ENCODE measurements around the gene CYTIP. TPM values are rescaled to one million over a fixed set of nuclear protein-coding genes. Genes with fewer than 3 reads are reported as not detected.
"Not testable (repeated sequence)": the region's sequence is repeated elsewhere in the genome, so short reads cannot be mapped to it uniquely, and the experiment has no call there.

The CYTIP gene
- total RNA-seq, 2 experiments from 2014 or later, result 514 to 520 TPM

DNA sequence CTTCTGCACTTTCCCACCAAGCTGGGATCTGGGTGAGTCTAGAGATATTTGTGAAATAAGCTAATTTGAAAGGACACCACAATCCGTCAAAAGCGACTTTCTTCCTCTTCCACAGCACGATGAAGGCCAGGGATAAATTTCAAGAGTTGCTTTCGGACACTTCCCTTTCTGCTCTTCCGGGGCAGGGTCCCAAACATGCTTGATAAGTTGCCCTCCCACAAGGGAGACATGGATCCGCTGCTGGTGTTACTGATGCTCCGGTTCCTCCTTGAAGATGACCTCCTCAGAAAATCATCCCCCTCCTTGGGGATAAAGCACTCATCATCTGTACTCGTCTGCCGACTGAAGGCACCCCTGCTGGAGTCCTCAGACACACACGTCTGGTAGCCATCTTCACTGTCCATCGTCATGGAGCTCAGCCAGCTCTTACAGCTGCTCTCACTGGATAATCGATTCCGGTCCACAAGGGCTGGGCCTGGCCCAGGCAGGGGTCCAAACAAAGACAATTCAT is 28.2 kb downstream of the CYTIP start:
- Mint-ChIP-seq H3K9me3 (no peaks in the 10 kb centered on the region), H3K4me1 (ENCODE audit: low read depth) (peaks cover 90% of the 10 kb centered on the region), H3K36me3 (ENCODE audit: low read depth) (peaks cover 88% of the 10 kb centered on the region), H3K27me3 (no peaks in the 10 kb centered on the region), H3K4me3 (peak overlapping the region; percentile 60), H3K27ac (peak overlapping the region; percentile 97)
- intact Hi-C loops (cut with micrococcal nuclease), result no loop called here
- DNase-seq, result peak; percentile 37
- TF ChIP-seq, protein P1, sequence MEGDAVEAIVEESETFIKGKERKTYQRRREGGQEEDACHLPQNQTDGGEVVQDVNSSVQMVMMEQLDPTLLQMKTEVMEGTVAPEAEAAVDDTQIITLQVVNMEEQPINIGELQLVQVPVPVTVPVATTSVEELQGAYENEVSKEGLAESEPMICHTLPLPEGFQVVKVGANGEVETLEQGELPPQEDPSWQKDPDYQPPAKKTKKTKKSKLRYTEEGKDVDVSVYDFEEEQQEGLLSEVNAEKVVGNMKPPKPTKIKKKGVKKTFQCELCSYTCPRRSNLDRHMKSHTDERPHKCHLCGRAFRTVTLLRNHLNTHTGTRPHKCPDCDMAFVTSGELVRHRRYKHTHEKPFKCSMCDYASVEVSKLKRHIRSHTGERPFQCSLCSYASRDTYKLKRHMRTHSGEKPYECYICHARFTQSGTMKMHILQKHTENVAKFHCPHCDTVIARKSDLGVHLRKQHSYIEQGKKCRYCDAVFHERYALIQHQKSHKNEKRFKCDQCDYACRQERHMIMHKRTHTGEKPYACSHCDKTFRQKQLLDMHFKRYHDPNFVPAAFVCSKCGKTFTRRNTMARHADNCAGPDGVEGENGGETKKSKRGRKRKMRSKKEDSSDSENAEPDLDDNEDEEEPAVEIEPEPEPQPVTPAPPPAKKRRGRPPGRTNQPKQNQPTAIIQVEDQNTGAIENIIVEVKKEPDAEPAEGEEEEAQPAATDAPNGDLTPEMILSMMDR (IDR thresholded peaks at IDR 0.05), result no peak
- ChIA-PET POLR2A (interaction anchor here (0.5 to 7.0 kb wide), 16 partner anchors 9 to 210 kb away, joined by 3 to 194 read pairs (median 4); partner anchors contain the start of gene CYTIP), CTCF (interaction anchor here (1.4 to 7.9 kb wide), 5 partner anchors 15 to 113 kb away, joined by 3 to 172 read pairs (median 7); partner anchors contain the start of gene ERMN)
- ATAC-seq, result no peak

DNA sequence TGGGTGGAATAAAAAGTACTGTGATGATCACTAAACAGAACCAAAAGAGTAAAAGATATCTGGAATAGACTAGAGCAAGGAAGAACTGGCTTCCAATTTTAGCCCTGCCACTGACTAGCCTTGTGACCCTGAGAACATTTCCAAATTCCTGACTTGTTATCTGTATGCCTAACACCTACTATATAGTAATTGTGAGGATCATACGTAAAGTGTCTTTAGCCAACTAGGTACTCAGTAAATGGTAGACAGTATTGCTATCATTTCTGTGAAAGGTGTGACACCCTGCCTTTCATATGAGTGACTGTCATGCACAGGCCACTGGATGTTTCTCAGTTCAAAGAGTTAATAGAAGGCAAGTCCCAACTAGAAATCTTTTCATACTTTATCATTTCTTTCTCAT is 29.8 kb downstream of the CYTIP start:
- intact Hi-C loops (cut with micrococcal nuclease), result loop anchor here (5.0 kb wide), 1 partner anchor 87 kb away; the partner anchor contains the start of gene ERMN
- no peaks in the 10 kb centered on the region for H3K27me3 Mint-ChIP-seq
- ATAC-seq, result peak; percentile 47

DNA sequence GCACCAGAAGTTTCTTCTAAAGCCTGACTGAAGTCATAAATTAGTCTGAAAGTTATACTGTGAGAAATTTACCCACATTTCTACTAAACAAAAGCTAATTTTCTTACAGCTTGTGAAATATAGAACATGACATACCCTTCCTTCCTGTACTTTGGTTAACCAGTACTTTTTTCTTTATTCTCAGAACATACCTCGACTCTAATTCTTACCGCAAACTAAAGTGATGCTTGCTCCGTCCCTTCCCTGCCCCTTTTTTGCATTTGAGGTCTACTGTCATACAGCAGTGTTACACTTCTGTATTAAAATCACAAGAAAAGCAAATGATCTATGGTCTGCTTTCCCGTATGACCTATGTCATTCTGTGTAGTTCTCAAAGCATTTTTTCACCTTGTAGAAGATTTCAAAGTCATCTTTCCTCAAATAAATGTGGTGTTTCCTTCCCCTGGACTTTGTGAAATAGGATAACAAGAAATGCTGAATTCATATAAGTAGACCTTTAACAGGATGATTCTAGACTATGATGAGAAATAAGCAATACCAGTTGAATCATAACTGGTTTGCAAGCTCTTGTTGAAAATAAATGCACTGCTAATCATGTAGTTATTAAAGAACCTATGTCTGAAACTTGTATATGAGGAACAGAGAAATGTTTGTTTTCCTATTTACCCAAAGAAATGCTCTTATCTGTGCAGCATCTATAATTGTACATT is 30.4 kb downstream of the CYTIP start:
- peak; percentile 71 for DNase-seq
- peak overlapping the region; percentile 97 for H3K27ac Mint-ChIP-seq
- no peaks in the 10 kb centered on the region for H3K27me3 Mint-ChIP-seq
- peaks cover 79% of the 10 kb centered on the region for H3K36me3 Mint-ChIP-seq (ENCODE audit: low read depth)
- POLR2A ChIA-PET, result interaction anchor here (0.9 to 7.0 kb wide), 13 partner anchors 11 to 111 kb away, joined by 3 to 194 read pairs (median 12); partner anchors contain the start of genes CYTIP and ERMN
- peak; percentile 65 for ATAC-seq
- H3K4me1 Mint-ChIP-seq (ENCODE audit: low read depth), result peaks cover 85% of the 10 kb centered on the region
- peak overlapping the region; percentile 58 for H3K4me3 Mint-ChIP-seq
- TF ChIP-seq, protein P1 (IDR thresholded peaks at IDR 0.05), result no peak
- intact Hi-C loops (cut with micrococcal nuclease), result loop anchor here (2.0 to 5.0 kb wide), 2 partner anchors 27 to 86 kb away; partner anchors contain the start of gene ERMN
- CTCF ChIA-PET, result interaction anchor here (0.7 to 7.9 kb wide), 8 partner anchors 10 to 111 kb away, joined by 3 to 172 read pairs (median 3); partner anchors contain the start of gene ERMN
- peaks cover under 1% of the 10 kb centered on the region for H3K9me3 Mint-ChIP-seq

More for the DNA sequence above, 29.8 kb downstream of the CYTIP start:
- CTCF ChIA-PET, result interaction anchor here (1.2 to 7.9 kb wide), 5 partner anchors 16 to 112 kb away, joined by 3 to 172 read pairs (median 3); partner anchors contain the start of gene ERMN
- Mint-ChIP-seq H3K9me3 (no peaks in the 10 kb centered on the region), H3K27ac (peak overlapping the region; percentile 97), H3K4me1 (ENCODE audit: low read depth) (peaks cover 86% of the 10 kb centered on the region), H3K36me3 (ENCODE audit: low read depth) (peaks cover 79% of the 10 kb centered on the region), H3K4me3 (peak overlapping the region; percentile 58)
- POLR2A ChIA-PET, result interaction anchor here (1.3 to 7.0 kb wide), 10 partner anchors 11 to 212 kb away, joined by 5 to 194 read pairs (median 16); partner anchors contain the start of genes CYTIP and ERMN
- peak; percentile 46 for DNase-seq
- TF ChIP-seq, protein P1 (IDR thresholded peaks at IDR 0.05), result no peak

DNA sequence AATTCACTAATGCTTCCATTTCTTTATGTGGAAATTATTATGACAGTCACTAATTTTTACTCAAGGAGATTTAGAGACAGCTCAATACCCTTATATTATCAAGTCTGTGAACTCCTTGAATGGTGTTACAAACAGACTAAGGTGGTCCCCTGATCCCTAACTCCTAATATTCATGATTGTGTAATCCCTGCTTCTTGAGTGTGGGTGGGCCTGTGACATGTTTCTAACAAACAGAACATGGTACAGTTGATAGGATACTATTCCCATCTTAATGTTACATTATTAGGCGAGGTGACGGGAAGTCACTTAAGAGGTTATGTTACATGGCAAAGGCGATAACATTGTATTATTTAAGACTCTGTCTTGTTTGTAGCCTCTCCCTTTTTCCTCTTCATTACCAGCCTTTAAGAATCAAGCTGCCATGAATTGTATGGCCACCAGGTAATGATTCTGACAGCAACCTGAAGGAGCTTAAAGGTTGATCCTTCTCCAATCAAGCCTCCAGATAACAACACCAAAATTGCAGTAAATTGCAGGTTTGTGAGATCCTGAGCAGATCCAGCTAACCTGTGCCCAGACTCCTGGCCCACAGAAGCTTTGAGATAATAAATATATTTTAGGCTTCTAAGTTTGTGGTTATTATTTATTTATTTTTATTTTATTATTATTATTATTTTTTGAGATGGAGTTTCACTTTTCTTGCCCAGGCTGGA is 32.1 kb downstream of the CYTIP start:
- Mint-ChIP-seq H3K4me1 (ENCODE audit: low read depth) (peaks cover 80% of the 10 kb centered on the region), H3K27me3 (no peaks in the 10 kb centered on the region), H3K9me3 (peaks cover 4% of the 10 kb centered on the region), H3K36me3 (ENCODE audit: low read depth) (peaks cover 69% of the 10 kb centered on the region), H3K27ac (peak overlapping the region; percentile 97), H3K4me3 (peak overlapping the region; percentile 31)
- ChIA-PET CTCF (interaction anchor here (0.6 to 7.9 kb wide), 5 partner anchors 9 to 109 kb away, joined by 3 to 172 read pairs (median 5); partner anchors contain the start of gene ERMN), POLR2A (interaction anchor here (0.6 to 7.0 kb wide), 18 partner anchors 9 to 999 kb away, joined by 3 to 194 read pairs (median 4); no protein-coding TSS in a partner anchor)
- DNase-seq (no peak), ATAC-seq (no peak)
- intact Hi-C loops (cut with micrococcal nuclease), result loop anchor here (2.0 to 5.0 kb wide), 2 partner anchors 29 to 84 kb away; partner anchors contain the start of gene ERMN
- TF ChIP-seq, protein P1 (IDR thresholded peaks at IDR 0.05), result no peak

DNA sequence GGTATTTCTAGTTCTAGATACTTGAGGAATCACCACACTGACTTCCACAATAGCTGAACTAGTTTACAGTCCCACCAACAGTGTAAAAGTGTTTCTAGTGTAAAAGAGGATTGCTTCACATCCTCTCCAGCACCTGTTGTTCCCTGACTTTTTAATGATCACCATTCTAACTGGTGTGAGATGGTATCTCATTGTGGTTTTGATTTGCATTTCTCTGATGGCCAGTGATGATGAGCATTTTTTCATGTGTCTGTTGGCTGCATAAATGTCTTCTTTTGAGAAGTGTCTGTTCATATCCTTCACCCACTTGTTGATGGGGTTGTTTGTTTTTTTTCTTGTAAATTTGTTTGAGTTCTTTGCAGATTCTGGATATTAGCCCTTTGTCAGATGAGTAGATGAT is 38.5 kb downstream of the CYTIP start:
- ATAC-seq, result not testable (repeated sequence)

More for the DNA sequence above, 38.5 kb downstream of the CYTIP start:
- H3K9me3 Mint-ChIP-seq, result peaks cover 34% of the 10 kb centered on the region
- H3K4me3 Mint-ChIP-seq, result peak overlapping the region; percentile 11
- intact Hi-C loops (cut with micrococcal nuclease); DNase-seq; H3K27me3 Mint-ChIP-seq: not testable (repeated sequence)
- ChIA-PET CTCF (interaction anchor here (1.0 to 6.2 kb wide), 3 partner anchors 70 to 103 kb away, joined by 4 to 55 read pairs (median 11); partner anchors contain the start of gene ERMN), POLR2A (interaction anchor here (0.7 to 3.2 kb wide), 5 partner anchors 13 to 79 kb away, joined by 3 to 18 read pairs (median 4); partner anchors contain the start of gene ERMN)
- H3K4me1 Mint-ChIP-seq (ENCODE audit: low read depth), result peaks cover 80% of the 10 kb centered on the region
- peak overlapping the region; percentile 84 for H3K27ac Mint-ChIP-seq
- peaks cover 56% of the 10 kb centered on the region for H3K36me3 Mint-ChIP-seq (ENCODE audit: low read depth)

All from activated CD8-positive, alpha-beta T cell treated with anti-CD3 and anti-CD28 coated beads for 36 hours (primary cell).